ENCODE data around the gene ATP5F1D. TPM values are rescaled to one million over a fixed set of nuclear protein-coding genes. Genes with fewer than 3 reads are reported as not detected.

The ATP5F1D gene
- total and polyA plus RNA-seq, 2 of the 8 experiments (the other 6 are each of a cell fraction or from before 2014, with no cell fraction given), result 174 to 249 TPM

- Histone ChIP-seq H3K27me3 (replicated peaks in 1 of 4; ENCODE audit: control insufficient read depth in 3 of 4, extremely low read depth in 1 of 4, insufficient read depth in 3 of 4, low read length in 3 of 4) (no peaks in the 10 kb centered on the region; a peak in 1 of 7 replicates), H3K4me2 (ENCODE audit: insufficient read depth in 1 of 2, low read depth in 2 of 2, low read length in 2 of 2) (no peak overlapping the region), H2BK20ac (ENCODE audit: low read length) (no peak overlapping the region), H3K79me1 (ENCODE audit: low read depth, low read length) (peaks cover 12% of the 10 kb centered on the region; the same call in 1 of the 2 replicates), H4K5ac (ENCODE audit: insufficient read length, low read depth, low read length) (no peak overlapping the region), H3K4me3 (ENCODE audit: extremely low read depth in 1 of 4, insufficient read depth in 2 of 4, low read depth in 3 of 4, low read length in 4 of 4) (no peak overlapping the region), H3K14ac (ENCODE audit: insufficient read length) (no peak overlapping the region), H3K79me2 (ENCODE audit: control insufficient read depth in 1 of 2, insufficient read depth in 2 of 2, low read length in 2 of 2) (peaks cover under 1 to 32% of the 10 kb centered on the region in 2 experiments; a peak in 3 of 4 replicates), H2AFZ (ENCODE audit: low read length) (no peak overlapping the region), H3K36me3 (ENCODE audit: control insufficient read depth in 2 of 4, insufficient read depth in 4 of 4, low read length in 3 of 4) (peaks cover 23 to 66% (median 37%) of the 10 kb centered on the region in 4 experiments), H2BK15ac (ENCODE audit: low read length) (no peak overlapping the region), H3K56ac (replicated peaks; ENCODE audit: insufficient read length, low read depth, low read length) (no peak overlapping the region), H2BK5ac (ENCODE audit: low read depth, low read length) (no peak overlapping the region), H4K91ac (replicated peaks; ENCODE audit: insufficient read length, low read length) (no peak overlapping the region), H3K9ac (replicated peaks in 1 of 4; ENCODE audit: extremely low read depth in 1 of 4, low read depth in 3 of 4, low read length in 3 of 4) (no peak overlapping the region), H3K9me3 (ENCODE audit: insufficient read depth in 2 of 2, low read depth in 1 of 2, low read length in 1 of 2) (no peaks in the 10 kb centered on the region), H2BK12ac (ENCODE audit: low read depth, low read length) (no peak overlapping the region), H3K23ac (ENCODE audit: insufficient read length) (no peak overlapping the region), H2AK5ac (ENCODE audit: low read depth, low read length) (no peak overlapping the region), H3K4ac (replicated peaks; ENCODE audit: insufficient read length, low read depth, low read length) (no peak overlapping the region), H4K20me1 (replicated peaks in 1 of 2; ENCODE audit: control insufficient read depth in 1 of 2, insufficient read depth in 2 of 2, low read length in 2 of 2) (peaks cover 17 to 32% of the 10 kb centered on the region in 2 experiments), H2BK120ac (replicated peaks; ENCODE audit: low read depth, low read length) (no peak overlapping the region), H3K23me2 (ENCODE audit: low read depth, low read length) (peaks cover 13% of the 10 kb centered on the region; the same call in 1 of the 2 replicates), H3K27ac (ENCODE audit: low read depth, low read length) (no peak overlapping the region), H4K8ac (ENCODE audit: extremely low read depth, insufficient read depth, low read length) (no peak overlapping the region), H3K4me1 (replicated peaks in 1 of 4; ENCODE audit: control insufficient read depth in 3 of 4, insufficient read depth in 4 of 4, low read length in 3 of 4) (peaks cover 0 to 35% (median 21%) of the 10 kb centered on the region in 4 experiments; a peak in 6 of 7 replicates), H3K18ac (ENCODE audit: extremely low read depth, low read length) (no peak overlapping the region)
- 0 out of 3 replicates have a peak, but pooled peaks of 1 of the 2 experiments have one; percentile 19 for TF ChIP-seq POLR2A (IDR thresholded peaks at IDR 0.05; ENCODE audit: control extremely low read depth in 1 of 2, low read depth in 2 of 2, low read length in 2 of 2)
- no peak for TF ChIP-seq SP4 (IDR thresholded peaks at IDR 0.05; ENCODE audit: low read length)
- TF ChIP-seq GABPA (IDR thresholded peaks at IDR 0.05; ENCODE audit: borderline replicate concordance, insufficient read depth, low read length), result no peak
- no peak for TF ChIP-seq CHD1 (IDR thresholded peaks at IDR 0.05; ENCODE audit: low read depth, low read length)
- TF ChIP-seq POLR2AphosphoS5 (IDR thresholded peaks at IDR 0.05; ENCODE audit: low read depth, low read length), result 0 out of 2 replicates have a peak, but pooled peaks have one; percentile 40
- no peak for TF ChIP-seq ATF2 (IDR thresholded peaks at IDR 0.05; ENCODE audit: low read length)
- WGBS, 2 experiments (ENCODE audit: extremely low coverage in 1 of 2, insufficient coverage in 1 of 2, insufficient read length in 1 of 2, insufficient replicate concordance in 2 of 2, low coverage in 1 of 2, low lambda C conversion rate in 2 of 2, missing lambda C conversion rate in 1 of 2), result 93% methylated on average over 42 of the region's 46 CpGs; no CpG with 5 or more reads in 1 of the 2 experiments
- DNase-seq (ENCODE audit: low read depth in 1 of 2, low spot score in 2 of 2), result no peak
- no peak for FAIRE-seq
- ChIA-PET CTCF (ENCODE audit: partially characterized antibody) (interaction anchor here (0.6 to 15.9 kb wide), 3 partner anchors 10 to 221 kb away, joined by 4 to 212 read pairs (median 42); partner anchors contain the start of gene ATP5F1D), POLR2A (ENCODE audit: partially characterized antibody) (interaction anchor here (1.1 to 19.4 kb wide), 6 partner anchors 8 to 152 kb away, joined by 3 to 456 read pairs (median 168); partner anchors contain the start of genes ATP5F1D, CBARP, CIRBP and FAM174C)
Measured at GRCh38 chr19:1256646-1257474, 15.3 kb downstream of the ATP5F1D start.

All from H1 (cell line).